Osteoblast (primary cell): ENCODE data around the gene LILRB3. TPM values are rescaled to one million over a fixed set of nuclear protein-coding genes. Genes with fewer than 3 reads are reported as not detected.

ENCODE experiments used
- DNase-seq: peaks from one replicate; pipeline ENCODE4 v3.0.0; 2011; ENCODE audit warnings: low spot score, mixed read lengths; ENCODE audit not compliant: insufficient read length; ENCODE audit errors: missing footprints
- H2AFZ ChIP-seq: 2 replicates; pipeline ENCODE4 v1.6.0; 2011; ENCODE audit warnings: mild to moderate bottlenecking, low read length
- H3K27ac ChIP-seq: 2 replicates; pipeline ENCODE4 v1.5.1; 2011; ENCODE audit warnings: mild to moderate bottlenecking, low read depth, low read length, moderate library complexity
- H3K27me3 ChIP-seq: 2 replicates; pipeline ENCODE4 v1.6.0; 2012; ENCODE audit warnings: mild to moderate bottlenecking, control low read depth, inconsistent platforms, low read length, moderate library complexity; ENCODE audit not compliant: insufficient read depth
- H3K36me3 ChIP-seq: 2 replicates; pipeline ENCODE4 v1.5.1; 2011; ENCODE audit warnings: mild to moderate bottlenecking, low read length, control low read depth, moderate library complexity; ENCODE audit not compliant: insufficient read depth
- H3K4me1 ChIP-seq: 2 replicates; pipeline ENCODE4 v1.5.1; 2011; ENCODE audit warnings: mild to moderate bottlenecking, low read length, control low read depth, moderate library complexity; ENCODE audit not compliant: insufficient read depth
- H3K4me2 ChIP-seq: 2 replicates; pipeline ENCODE4 v1.6.0; 2011; ENCODE audit warnings: mild to moderate bottlenecking, low read length; ENCODE audit not compliant: insufficient read depth
- H3K4me3 ChIP-seq: fragments of 200-600 bp; sonication (generic); 3 replicates; pipeline ENCODE4 v1.5.1; 2012; ENCODE audit warnings: mild to moderate bottlenecking, low read length, inconsistent platforms; ENCODE audit not compliant: insufficient read depth
- H3K79me2 ChIP-seq: 2 replicates; pipeline ENCODE4 v1.6.0; 2012; ENCODE audit warnings: mild to moderate bottlenecking, low read length, control low read depth, inconsistent platforms; ENCODE audit not compliant: insufficient read depth
- H3K9me3 ChIP-seq: 2 replicates; pipeline ENCODE4 v1.5.1; 2011; ENCODE audit warnings: low read depth, low read length, control low read depth
- H4K20me1 ChIP-seq: 2 replicates; pipeline ENCODE4 v1.6.0; 2012; ENCODE audit warnings: mild to moderate bottlenecking, low read length, control low read depth; ENCODE audit not compliant: insufficient read depth
- total RNA-seq: library from RNA; depleted of rRNA; stranded (reverse); fragments of >200 nt; gene quantifications from 2 replicates; pipeline ENCODE4 v1.2.3, GENCODE V29; 2012
- TF ChIP-seq, protein P1 (sequence below): IDR thresholded peaks from 2 replicates; pipeline ENCODE4 v1.5.1; 2011; ENCODE audit warnings: mild to moderate bottlenecking, low read depth, low read length, moderate library complexity; ENCODE audit errors: extremely low read depth

LILRB3 gene
- total RNA-seq, 1 donor = not detected

- Histone ChIP-seq H3K4me1 (no peaks in the 10 kb centered on the region), H3K4me2 (no peak overlapping the region), H3K36me3 (peaks cover 38% of the 10 kb centered on the region), H2AFZ (no peak overlapping the region), H4K20me1 (peaks cover 15% of the 10 kb centered on the region), H3K4me3 (no peak overlapping the region), H3K79me2 (no peaks in the 10 kb centered on the region), H3K9me3 (no peaks in the 10 kb centered on the region), H3K27me3 (no peaks in the 10 kb centered on the region), H3K27ac (no peak overlapping the region)
- DNase-seq = peak; percentile 22
- TF ChIP-seq, protein P1, sequence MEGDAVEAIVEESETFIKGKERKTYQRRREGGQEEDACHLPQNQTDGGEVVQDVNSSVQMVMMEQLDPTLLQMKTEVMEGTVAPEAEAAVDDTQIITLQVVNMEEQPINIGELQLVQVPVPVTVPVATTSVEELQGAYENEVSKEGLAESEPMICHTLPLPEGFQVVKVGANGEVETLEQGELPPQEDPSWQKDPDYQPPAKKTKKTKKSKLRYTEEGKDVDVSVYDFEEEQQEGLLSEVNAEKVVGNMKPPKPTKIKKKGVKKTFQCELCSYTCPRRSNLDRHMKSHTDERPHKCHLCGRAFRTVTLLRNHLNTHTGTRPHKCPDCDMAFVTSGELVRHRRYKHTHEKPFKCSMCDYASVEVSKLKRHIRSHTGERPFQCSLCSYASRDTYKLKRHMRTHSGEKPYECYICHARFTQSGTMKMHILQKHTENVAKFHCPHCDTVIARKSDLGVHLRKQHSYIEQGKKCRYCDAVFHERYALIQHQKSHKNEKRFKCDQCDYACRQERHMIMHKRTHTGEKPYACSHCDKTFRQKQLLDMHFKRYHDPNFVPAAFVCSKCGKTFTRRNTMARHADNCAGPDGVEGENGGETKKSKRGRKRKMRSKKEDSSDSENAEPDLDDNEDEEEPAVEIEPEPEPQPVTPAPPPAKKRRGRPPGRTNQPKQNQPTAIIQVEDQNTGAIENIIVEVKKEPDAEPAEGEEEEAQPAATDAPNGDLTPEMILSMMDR = no peak
Observed at GRCh38 chr19:54180691-54181091, 42.1 kb downstream of the LILRB3 start.

DNA sequence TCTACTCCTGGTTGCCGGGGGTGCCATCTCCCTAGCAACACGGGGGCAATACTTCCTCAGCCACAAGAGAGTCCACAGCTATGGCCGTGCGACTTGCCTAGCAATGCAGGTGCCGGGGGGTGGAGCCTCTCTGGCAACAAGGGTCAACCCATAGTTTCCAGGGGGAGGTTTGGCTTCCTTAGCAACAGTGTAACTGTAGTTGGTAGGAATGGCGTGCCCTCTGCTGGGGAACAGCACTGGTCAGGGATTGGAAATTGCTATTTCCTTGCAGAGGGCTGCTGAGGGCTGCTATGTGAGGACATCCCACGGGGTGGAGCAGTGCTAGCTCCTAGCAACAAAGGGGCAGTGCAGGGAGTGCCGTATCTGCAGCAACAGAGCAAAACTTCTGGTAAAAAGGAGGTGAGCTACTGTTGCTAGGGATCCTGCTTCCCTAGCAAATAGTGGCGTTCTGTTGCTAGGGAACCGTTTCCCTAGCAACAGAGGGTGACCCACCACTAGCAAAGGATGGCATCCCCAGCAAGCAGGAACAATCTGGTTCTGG lies 42.8 kb downstream of the LILRB3 start:
- H3K36me3 ChIP-seq = peaks cover 38% of the 10 kb centered on the region
- no peaks in the 10 kb centered on the region for H3K9me3 ChIP-seq
- no peaks in the 10 kb centered on the region for H3K4me1 ChIP-seq
- H3K4me2 ChIP-seq = no peak overlapping the region
- DNase-seq = peak; percentile 93
- H3K4me3 ChIP-seq = no peak overlapping the region
- no peaks in the 10 kb centered on the region for H3K79me2 ChIP-seq
- no peak overlapping the region for H2AFZ ChIP-seq
- H3K27ac ChIP-seq = no peak overlapping the region
- H3K27me3 ChIP-seq = no peaks in the 10 kb centered on the region
- H4K20me1 ChIP-seq = peaks cover 15% of the 10 kb centered on the region
- TF ChIP-seq, protein P1 = peak; percentile 35

DNA sequence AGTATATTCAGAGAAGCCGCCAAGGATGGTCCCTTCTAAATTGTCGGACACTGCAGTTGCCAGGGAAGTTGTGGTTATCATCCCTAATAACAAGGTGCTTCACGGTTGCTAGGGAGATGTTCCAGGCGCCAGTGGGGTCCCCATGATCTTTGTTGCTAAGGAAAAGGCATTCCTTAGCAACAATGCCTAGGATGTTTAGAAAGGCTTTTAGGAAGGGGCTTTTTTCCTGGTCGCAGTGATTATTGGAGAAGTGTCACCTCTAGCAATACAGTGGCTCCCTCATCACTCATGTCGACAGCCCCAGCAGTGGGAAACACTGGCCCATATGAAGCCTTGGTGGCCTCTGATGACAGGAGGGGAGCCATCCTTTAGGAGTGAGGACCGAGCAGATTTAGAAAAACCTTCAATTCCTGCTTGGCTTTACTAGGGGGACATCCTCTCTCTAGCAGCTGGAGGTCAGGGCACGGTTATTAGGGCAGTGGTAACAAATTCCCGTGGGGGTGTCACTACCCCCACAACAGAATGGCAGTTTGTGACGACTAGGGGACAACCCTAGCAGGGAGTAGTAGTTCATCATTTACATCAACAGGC lies 43.5 kb downstream of the LILRB3 start:
- peaks cover 15% of the 10 kb centered on the region for H4K20me1 ChIP-seq
- H3K79me2 ChIP-seq = no peaks in the 10 kb centered on the region
- H3K36me3 ChIP-seq = peaks cover 38% of the 10 kb centered on the region
- no peak overlapping the region for H3K4me2 ChIP-seq
- no peak overlapping the region for H2AFZ ChIP-seq
- no peaks in the 10 kb centered on the region for H3K4me1 ChIP-seq
- H3K9me3 ChIP-seq = no peaks in the 10 kb centered on the region
- no peak overlapping the region for H3K27ac ChIP-seq
- TF ChIP-seq, protein P1 = no peak
- peak; percentile 74 for DNase-seq
- no peaks in the 10 kb centered on the region for H3K27me3 ChIP-seq
- no peak overlapping the region for H3K4me3 ChIP-seq

DNA sequence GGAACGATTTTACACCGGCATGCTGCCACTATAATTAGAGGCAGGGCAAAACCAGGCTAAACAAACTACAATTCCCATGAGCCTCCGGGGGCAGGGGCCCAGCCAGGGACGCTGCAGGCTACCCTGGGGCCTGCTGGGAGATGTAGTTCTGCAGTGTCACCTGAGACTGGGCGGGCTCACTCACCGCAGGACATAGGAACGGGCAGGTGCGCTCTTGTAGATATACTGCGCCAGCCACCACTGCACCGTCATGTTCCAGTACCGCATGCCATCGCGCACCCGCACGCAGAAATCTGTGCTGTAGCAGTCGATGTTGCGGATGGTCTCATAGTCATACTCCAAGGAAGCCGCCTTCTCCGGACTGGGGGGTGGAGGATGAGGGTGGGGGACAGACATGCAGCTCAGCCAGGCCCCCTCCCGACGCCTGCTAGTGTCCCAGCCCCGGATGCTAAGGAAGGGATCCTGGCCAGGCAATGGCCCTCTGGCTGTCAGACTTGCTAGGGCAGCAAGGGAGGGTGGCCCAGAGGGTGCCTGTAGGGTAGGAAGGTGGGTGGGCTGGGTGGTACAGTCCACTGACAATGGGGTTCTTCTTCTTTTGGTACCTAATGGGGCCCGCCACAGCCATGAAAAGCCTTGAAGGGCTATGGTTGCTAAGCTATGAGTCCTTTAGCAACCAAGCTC lies 44.1 kb downstream of the LILRB3 start:
- no peaks in the 10 kb centered on the region for H3K4me1 ChIP-seq
- no peak overlapping the region for H2AFZ ChIP-seq
- TF ChIP-seq, protein P1 = no peak
- H3K79me2 ChIP-seq = no peaks in the 10 kb centered on the region
- no peaks in the 10 kb centered on the region for H3K27me3 ChIP-seq
- no peak overlapping the region for H3K4me3 ChIP-seq
- H3K27ac ChIP-seq = no peak overlapping the region
- H3K36me3 ChIP-seq = peaks cover 38% of the 10 kb centered on the region
- H3K9me3 ChIP-seq = no peaks in the 10 kb centered on the region
- DNase-seq = peak; percentile 86
- H4K20me1 ChIP-seq = peaks cover 15% of the 10 kb centered on the region
- no peak overlapping the region for H3K4me2 ChIP-seq
